Adipose tissue (tissue), 3 donors: ENCODE results near the gene CYP2U1. TPM values are rescaled to one million over a fixed set of nuclear protein-coding genes. Genes with fewer than 3 reads are reported as not detected.
"Not testable (repeated sequence)": the region's sequence is repeated elsewhere in the genome, so short reads cannot be mapped to it uniquely, and the experiment has no call there.

ENCODE experiments used
- H3K27ac ChIP-seq: one replicate; pipeline ENCODE4 v1.5.1; 2013; ENCODE audit warnings: low read depth, low read length
- WGBS, 3 donors: extraction: QIAGEN DNeasy Blood & Tissue Kit; methylation state at CpG; one replicate each; pipeline ENCODE4 v1.1.7; 2013; 5-methylcytosine and 5-hydroxymethylcytosine counted together
- polyA plus RNA-seq, 3 donors: library from polyadenylated mRNA; stranded (reverse); fragments of 200-250 nt; gene quantifications; one replicate each; pipeline ENCODE4 v1.2.3, GENCODE V29; 2013
- donor health status: healthy with polysubstance abuse.
- donor health status: Bipolar disorder and iron deficiency.
- donor health status: healthy.

The CYP2U1 gene
- polyA plus RNA-seq, 3 donors, result 1.5 to 3.8 (median 3.1) TPM

GRCh38 chr4:107913283-107913899, 18.0 kb upstream of the CYP2U1 start:
- H3K27ac ChIP-seq, result no peak overlapping the region
- 17 to 22% (median 17%) methylated on average over 2 of the region's 2 CpGs for WGBS, 3 donors

GRCh38 chr4:107915220-107915619, 16.1 kb upstream of the CYP2U1 start:
- H3K27ac ChIP-seq, result no peak overlapping the region
- WGBS, 3 donors, result 83 to 89% (median 87%) methylated on average over 1 of the region's 1 CpG

GRCh38 chr4:107916623-107917022, 14.7 kb upstream of the CYP2U1 start:
- no peak overlapping the region for H3K27ac ChIP-seq

GRCh38 chr4:107917500-107917899, 13.8 kb upstream of the CYP2U1 start:
- H3K27ac ChIP-seq, result no peak overlapping the region
- 94 to 98% (median 95%) methylated on average over 2 of the region's 2 CpGs for WGBS, 3 donors

GRCh38 chr4:107922486-107923473, 8.6 kb upstream of the CYP2U1 start:
- 80 to 86% (median 84%) methylated on average over 4 of the region's 4 CpGs for WGBS, 3 donors
- H3K27ac ChIP-seq, result no peak overlapping the region

GRCh38 chr4:107925713-107926112, 5.6 kb upstream of the CYP2U1 start:
- not testable (repeated sequence) for H3K27ac ChIP-seq

GRCh38 chr4:107926875-107927274, 4.5 kb upstream of the CYP2U1 start:
- 82 to 91% (median 83%) methylated on average over 4 of the region's 4 CpGs for WGBS, 3 donors

GRCh38 chr4:107931775-107932321, 499 bp downstream of the CYP2U1 start:
- no peak overlapping the region for H3K27ac ChIP-seq
- 2 to 3% (median 3%) methylated on average over 33 to 45 of the region's 45 CpGs for WGBS, 3 donors

More at GRCh38 chr4:107926875-107927274, 4.5 kb upstream of the CYP2U1 start:
- H3K27ac ChIP-seq, result not testable (repeated sequence)

GRCh38 chr4:107935246-107935645, 3.9 kb downstream of the CYP2U1 start:
- H3K27ac ChIP-seq, result no peak overlapping the region

- H3K27ac ChIP-seq, result no peak overlapping the region
- WGBS, 3 donors, result 67 to 96% (median 82%) methylated on average over 2 of the region's 2 CpGs
These were observed 5.7 kb downstream of the CYP2U1 start for GRCh38 chr4:107937040-107937439.

GRCh38 chr4:107939307-107939706, 8.0 kb downstream of the CYP2U1 start:
- H3K27ac ChIP-seq, result no peak overlapping the region
- WGBS, 3 donors, result 83 to 100% (median 95%) methylated on average over 1 of the region's 1 CpG

- 94 to 95% (median 95%) methylated on average over 3 of the region's 3 CpGs for WGBS, 3 donors
- H3K27ac ChIP-seq, result no peak overlapping the region
These were observed 14.5 kb downstream of the CYP2U1 start for GRCh38 chr4:107945809-107946208.

GRCh38 chr4:107950746-107951540, 19.6 kb downstream of the CYP2U1 start:
- 91 to 96% (median 94%) methylated on average over 2 of the region's 2 CpGs for WGBS, 3 donors
- no peak overlapping the region for H3K27ac ChIP-seq

- H3K27ac ChIP-seq, result no peak overlapping the region
These were observed 20.2 kb downstream of the CYP2U1 start for GRCh38 chr4:107951551-107951950.

- 87 to 95% (median 91%) methylated on average over 1 of the region's 1 CpG for WGBS, 3 donors
These were observed 24.7 kb downstream of the CYP2U1 start for GRCh38 chr4:107956011-107956410.

GRCh38 chr4:107966903-107967302, 35.6 kb downstream of the CYP2U1 start:
- H3K27ac ChIP-seq, result no peak overlapping the region
- WGBS, 3 donors, result 68 to 79% (median 75%) methylated on average over 4 of the region's 4 CpGs

More at GRCh38 chr4:107956011-107956410, 24.7 kb downstream of the CYP2U1 start:
- no peak overlapping the region for H3K27ac ChIP-seq

- not testable (repeated sequence) for H3K27ac ChIP-seq
These were observed 36.2 kb downstream of the CYP2U1 start for GRCh38 chr4:107967519-107967918.

GRCh38 chr4:107967921-107968320, 36.6 kb downstream of the CYP2U1 start:
- H3K27ac ChIP-seq, result not testable (repeated sequence)
- 91 to 100% (median 95%) methylated on average over 1 of the region's 1 CpG for WGBS, 3 donors
